Measurements from ENCODE around the gene AKAP8L. TPM values are rescaled to one million over a fixed set of nuclear protein-coding genes. Genes with fewer than 3 reads are reported as not detected.

AKAP8L gene
- total and polyA plus RNA-seq, 9 of the 15 experiments (the other 6 are each of a cell fraction or from before 2014, with no cell fraction given), result 2.4 to 116 (median 70.7) TPM

DNA sequence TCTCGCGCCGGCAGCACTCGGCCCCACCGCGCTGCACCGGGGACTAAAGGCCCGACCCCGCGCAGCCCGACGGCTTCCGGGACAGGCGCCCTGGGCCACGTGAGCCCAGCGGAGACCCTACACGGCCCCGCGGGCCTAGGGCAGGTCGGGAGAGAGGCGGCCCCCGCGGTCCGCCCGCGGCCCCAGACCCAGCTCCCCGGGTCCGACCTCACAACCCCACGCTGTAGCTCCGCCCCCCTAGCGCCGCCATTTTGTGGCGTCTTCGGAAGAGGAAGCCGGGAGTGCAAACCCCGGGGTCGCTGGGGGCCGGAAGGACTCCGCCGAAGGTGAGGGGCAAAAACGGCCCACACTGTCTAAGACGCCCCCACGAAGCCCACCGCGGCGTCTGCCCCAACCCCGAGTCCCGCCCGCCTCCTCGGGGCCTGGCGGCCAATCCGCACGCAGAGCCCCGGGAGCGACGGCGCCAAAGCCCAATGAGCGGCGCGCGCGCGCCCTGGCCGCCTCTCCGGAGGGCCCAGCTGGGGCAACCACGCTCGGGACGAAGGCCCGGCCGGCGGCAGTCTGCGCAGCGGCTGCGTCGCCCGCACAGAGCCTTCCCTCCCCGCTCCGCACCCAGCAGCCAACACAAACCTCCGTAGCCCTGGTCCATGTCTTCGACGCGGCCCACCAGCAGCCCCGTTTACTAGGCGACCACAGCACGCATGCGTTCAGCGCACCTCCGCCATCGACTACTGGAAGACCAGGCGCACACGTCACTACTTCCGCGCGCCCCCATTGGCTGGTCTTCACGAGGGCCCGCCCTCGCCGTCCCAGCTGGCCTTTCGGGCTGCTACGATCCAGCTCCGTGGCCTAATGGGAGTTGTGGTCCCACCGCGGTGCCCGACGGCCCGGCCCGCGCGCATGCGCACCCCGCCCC, 39.4 kb downstream of the AKAP8L start, which contains the start of gene AKAP8 (continued):
- TF ChIP-seq, protein P1, sequence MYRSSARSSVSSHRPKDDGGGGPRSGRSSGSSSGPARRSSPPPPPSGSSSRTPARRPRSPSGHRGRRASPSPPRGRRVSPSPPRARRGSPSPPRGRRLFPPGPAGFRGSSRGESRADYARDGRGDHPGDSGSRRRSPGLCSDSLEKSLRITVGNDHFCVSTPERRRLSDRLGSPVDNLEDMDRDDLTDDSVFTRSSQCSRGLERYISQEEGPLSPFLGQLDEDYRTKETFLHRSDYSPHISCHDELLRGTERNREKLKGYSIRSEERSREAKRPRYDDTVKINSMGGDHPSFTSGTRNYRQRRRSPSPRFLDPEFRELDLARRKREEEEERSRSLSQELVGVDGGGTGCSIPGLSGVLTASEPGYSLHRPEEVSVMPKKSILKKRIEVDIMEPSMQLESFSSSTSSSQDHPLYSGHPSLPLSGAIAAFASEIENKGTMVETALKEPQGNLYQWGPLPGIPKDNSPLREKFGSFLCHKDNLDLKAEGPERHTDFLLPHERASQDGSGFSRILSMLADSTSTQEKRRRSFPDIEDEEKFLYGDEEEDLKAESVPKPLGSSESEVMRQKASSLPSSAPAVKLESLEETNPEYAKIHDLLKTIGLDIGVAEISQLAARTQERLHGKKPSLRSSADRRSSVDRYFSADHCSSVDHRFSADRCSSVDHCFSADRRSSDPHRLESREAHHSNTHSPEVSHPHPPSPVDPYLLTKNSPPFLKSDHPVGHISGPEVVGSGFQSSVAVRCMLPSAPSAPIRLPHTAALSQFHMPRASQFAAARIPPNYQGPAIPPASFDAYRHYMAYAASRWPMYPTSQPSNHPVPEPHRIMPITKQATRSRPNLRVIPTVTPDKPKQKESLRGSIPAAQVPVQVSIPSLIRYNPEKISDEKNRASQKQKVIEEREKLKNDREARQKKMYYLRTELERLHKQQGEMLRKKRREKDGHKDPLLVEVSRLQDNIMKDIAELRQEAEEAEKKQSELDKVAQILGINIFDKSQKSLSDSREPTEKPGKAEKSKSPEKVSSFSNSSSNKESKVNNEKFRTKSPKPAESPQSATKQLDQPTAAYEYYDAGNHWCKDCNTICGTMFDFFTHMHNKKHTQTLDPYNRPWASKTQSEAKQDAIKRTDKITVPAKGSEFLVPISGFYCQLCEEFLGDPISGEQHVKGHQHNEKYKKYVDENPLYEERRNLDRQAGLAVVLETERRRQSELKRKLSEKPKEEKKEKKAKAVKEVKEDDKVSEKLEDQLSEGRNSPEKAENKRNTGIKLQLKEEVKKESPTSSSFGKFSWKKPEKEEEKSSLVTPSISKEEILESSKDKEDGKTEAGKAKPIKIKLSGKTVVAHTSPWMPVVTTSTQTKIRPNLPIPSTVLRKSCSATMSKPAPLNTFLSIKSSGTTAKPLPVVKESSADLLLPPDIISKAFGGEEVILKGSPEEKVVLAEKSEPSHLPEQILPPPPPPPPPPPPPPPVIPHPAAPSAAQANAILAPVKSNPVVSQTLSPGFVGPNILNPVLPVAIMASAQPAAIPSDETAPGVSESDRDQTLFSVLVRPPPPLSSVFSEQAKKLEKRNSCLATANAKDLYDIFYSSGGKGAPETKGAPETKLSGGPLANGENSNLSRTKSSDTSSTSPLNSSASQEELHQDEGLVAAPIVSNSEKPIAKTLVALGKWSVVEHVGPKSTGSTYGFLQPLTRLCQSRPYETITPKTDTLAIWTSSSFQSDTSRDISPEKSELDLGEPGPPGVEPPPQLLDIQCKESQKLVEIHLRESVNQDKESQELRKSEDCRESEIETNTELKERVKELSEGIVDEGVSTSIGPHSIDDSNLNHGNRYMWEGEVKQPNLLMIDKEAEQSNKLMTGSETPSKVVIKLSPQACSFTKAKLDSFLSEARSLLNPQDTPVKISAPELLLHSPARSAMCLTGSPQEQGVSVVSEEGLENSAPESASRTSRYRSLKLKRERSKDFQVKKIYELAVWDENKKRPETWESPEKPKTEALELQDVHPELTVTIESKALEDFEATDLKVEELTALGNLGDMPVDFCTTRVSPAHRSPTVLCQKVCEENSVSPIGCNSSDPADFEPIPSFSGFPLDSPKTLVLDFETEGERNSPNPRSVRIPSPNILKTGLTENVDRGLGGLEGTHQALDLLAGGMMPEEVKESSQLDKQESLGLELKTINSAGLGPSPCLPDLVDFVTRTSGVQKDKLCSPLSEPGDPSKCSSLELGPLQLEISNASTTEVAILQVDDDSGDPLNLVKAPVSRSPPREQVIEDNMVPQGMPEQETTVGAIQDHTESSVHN (IDR thresholded peaks at IDR 0.05; ENCODE audit: borderline replicate concordance in 1 of 2, low read depth in 1 of 2), result no peak
- TF ChIP-seq, protein P2, sequence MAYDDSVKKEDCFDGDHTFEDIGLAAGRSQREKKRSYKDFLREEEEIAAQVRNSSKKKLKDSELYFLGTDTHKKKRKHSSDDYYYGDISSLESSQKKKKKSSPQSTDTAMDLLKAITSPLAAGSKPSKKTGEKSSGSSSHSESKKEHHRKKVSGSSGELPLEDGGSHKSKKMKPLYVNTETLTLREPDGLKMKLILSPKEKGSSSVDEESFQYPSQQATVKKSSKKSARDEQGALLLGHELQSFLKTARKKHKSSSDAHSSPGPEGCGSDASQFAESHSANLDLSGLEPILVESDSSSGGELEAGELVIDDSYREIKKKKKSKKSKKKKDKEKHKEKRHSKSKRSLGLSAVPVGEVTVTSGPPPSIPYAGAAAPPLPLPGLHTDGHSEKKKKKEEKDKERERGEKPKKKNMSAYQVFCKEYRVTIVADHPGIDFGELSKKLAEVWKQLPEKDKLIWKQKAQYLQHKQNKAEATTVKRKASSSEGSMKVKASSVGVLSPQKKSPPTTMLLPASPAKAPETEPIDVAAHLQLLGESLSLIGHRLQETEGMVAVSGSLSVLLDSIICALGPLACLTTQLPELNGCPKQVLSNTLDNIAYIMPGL (CRISPR knock-in tag; IDR thresholded peaks at IDR 0.05), result no peak; the same call in 1 of the 2 replicates
- TF ChIP-seq ZNF133 (CRISPR knock-in tag; IDR thresholded peaks at IDR 0.05) (no peak), MEF2D (tag; conservative IDR thresholded peaks at IDR 0.05; ENCODE audit: low read depth) (no peak), NONO (IDR thresholded peaks at IDR 0.05; ENCODE audit: low read depth in 2 of 2, low read length in 1 of 2) (peak; percentile 41 to 71; a peak in 2 of 4 replicates), HDAC2 (IDR thresholded peaks at IDR 0.05) (no peak), ZNF584 (CRISPR knock-in tag; IDR thresholded peaks at IDR 0.05; ENCODE audit: low read depth) (no peak), LARP7 (IDR thresholded peaks at IDR 0.05) (no peak), ZNF830 (CRISPR knock-in tag; IDR thresholded peaks at IDR 0.05) (no peak), HNRNPK (IDR thresholded peaks at IDR 0.05; ENCODE audit: low read depth, low read length, poor library complexity, severe bottlenecking) (no peak), FOS (IDR thresholded peaks at IDR 0.05; ENCODE audit: extremely low read depth, insufficient read length) (peak; percentile 88), TGIF2 (CRISPR knock-in tag; IDR thresholded peaks at IDR 0.05) (no peak; the same call in 1 of the 2 replicates), MTA2 (IDR thresholded peaks at IDR 0.05; ENCODE audit: low read depth) (no peak), TEAD2 (tag; IDR thresholded peaks at IDR 0.05) (no peak), ZNF311 (CRISPR knock-in tag; IDR thresholded peaks at IDR 0.05) (no peak)
- TF ChIP-seq, protein P3, sequence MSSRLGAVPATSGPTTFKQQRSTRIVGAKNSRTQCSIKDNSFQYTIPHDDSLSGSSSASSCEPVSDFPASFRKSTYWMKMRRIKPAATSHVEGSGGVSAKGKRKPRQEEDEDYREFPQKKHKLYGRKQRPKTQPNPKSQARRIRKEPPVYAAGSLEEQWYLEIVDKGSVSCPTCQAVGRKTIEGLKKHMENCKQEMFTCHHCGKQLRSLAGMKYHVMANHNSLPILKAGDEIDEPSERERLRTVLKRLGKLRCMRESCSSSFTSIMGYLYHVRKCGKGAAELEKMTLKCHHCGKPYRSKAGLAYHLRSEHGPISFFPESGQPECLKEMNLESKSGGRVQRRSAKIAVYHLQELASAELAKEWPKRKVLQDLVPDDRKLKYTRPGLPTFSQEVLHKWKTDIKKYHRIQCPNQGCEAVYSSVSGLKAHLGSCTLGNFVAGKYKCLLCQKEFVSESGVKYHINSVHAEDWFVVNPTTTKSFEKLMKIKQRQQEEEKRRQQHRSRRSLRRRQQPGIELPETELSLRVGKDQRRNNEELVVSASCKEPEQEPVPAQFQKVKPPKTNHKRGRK (tag; IDR thresholded peaks at IDR 0.05), result no peak
